HG03025 (cell line): Measurements from ENCODE around the gene SCNN1B.
"Not testable (repeated sequence)": the region's sequence is repeated elsewhere in the genome, so short reads cannot be mapped to it uniquely, and the experiment has no call there.

Experiments used
- ATAC-seq: cut with Tn5 transposase; IDR thresholded peaks from one replicate; pipeline ENCODE4 v1.9.1; 2021; ENCODE audit warnings: mild to moderate bottlenecking, moderate library complexity; ENCODE audit not compliant: unreplicated experiment, low FRiP score

The SCNN1B gene, protein sequence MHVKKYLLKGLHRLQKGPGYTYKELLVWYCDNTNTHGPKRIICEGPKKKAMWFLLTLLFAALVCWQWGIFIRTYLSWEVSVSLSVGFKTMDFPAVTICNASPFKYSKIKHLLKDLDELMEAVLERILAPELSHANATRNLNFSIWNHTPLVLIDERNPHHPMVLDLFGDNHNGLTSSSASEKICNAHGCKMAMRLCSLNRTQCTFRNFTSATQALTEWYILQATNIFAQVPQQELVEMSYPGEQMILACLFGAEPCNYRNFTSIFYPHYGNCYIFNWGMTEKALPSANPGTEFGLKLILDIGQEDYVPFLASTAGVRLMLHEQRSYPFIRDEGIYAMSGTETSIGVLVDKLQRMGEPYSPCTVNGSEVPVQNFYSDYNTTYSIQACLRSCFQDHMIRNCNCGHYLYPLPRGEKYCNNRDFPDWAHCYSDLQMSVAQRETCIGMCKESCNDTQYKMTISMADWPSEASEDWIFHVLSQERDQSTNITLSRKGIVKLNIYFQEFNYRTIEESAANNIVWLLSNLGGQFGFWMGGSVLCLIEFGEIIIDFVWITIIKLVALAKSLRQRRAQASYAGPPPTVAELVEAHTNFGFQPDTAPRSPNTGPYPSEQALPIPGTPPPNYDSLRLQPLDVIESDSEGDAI

DNA sequence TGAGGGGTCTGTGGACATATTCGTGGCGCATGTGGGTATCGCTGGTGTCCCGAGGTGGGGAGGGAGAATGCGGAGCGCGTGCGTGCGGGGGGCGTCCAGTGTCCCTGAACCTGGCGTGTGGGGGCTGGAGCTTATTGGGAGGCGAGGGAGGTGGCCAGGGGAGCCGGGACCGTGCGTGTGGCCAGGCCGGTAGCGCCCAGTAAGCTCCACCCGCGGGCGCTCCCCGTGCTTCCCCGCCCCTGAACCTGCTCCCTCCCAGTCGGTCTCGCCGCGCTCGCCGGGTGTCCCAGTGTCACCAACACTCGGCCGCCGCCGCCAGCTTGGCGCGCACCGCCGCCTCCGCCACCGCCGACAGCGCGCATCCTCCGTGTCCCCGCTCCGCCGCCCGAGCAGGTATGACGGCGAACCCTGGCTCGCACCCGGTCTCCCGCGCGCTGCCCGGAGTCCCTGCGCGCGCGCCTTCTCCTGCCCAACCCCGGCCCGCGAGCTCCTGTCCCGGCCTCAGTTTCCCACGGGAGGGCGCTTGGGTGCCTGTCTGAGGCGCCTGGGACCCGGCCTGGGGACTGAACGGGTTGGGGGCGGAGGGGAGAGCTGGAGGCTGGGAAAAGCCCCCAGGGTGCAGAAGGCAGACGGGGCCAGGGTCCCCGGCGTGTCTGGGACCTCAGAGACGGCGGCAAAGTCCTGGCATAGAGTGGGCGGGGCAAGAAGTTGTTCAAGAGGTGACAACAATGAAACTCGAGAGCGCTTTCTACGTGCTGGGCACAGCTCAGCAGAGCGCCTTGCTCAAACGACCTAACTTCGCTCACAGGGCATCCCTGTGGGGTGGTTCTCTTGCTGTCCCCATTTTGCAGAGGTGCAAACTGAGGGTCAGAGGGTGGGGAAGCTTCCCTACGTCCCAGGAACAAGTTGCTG is at the start of gene SCNN1B:
TSS of gene SCNN1B (plus strand) at position 258 of the 912 bp plus-strand sequence. CDS start 46,298 bp downstream, outside the sequence.
- ATAC-seq: no peak

- no peak for ATAC-seq
Measured at GRCh38 chr16:23252310-23252709, 49.8 kb upstream of the SCNN1B start.

- ATAC-seq: not testable (repeated sequence)
Measured at GRCh38 chr16:23253650-23254049, 48.5 kb upstream of the SCNN1B start.

DNA sequence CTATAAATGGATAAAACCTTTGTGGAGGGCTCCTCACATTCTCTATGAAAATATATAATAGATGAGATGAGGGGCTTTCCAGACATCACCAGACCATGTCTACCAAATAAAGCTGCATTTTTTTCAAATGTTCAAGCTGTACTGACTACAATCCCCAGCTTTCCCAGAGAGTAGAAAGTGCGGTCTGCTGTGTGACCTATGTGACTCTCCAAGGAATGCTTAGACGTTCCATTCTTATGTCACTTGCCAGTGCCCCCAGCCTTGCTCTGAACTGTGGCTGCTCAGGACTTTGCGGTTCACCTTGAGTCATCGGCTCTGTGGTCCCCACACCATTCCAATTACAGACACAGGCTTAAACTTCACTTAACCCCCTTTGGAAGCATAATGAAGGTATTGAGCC is 47.8 kb upstream of the SCNN1B start:
- no peak for ATAC-seq

DNA sequence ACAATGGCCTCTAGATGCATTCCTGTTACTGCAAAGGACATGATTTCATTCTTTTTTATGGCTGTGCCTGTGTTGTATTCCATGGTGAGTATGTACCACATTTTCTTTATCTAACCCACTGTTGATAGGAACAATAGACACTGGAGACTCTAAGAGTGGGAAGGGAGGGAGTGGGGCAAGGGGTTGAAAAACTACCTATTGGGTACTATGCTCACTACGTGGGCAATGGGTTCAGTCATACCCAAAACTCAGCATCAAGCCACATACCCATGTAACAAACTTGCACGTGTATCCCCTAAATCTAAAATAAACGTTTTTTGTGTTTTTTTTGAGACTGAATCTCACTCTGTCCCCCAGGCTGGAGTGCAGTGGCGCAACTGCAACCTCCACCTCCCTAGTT is 47.1 kb upstream of the SCNN1B start:
- no peak for ATAC-seq

GRCh38 chr16:23256440-23256839 is 45.7 kb upstream of the SCNN1B start:
- ATAC-seq: no peak

DNA sequence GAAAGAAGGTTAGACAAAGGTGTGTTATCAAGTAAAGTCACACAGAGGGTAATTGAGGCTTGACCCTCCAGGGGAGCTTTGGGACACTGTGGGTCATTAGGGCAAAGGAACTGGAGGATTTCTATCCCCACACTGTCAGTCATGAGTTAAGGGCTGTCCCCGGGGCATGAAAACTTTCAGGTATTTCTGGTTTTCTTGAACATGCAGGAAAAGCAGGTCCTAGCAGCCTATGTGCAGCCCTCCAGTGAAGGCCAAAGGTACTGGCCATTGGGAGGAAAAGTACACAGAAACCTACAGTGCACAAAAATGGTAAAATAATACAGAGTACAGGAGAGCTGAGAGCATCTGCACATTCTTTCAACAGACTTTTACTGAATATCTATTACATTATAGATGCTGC is 44.4 kb upstream of the SCNN1B start:
- no peak for ATAC-seq

DNA sequence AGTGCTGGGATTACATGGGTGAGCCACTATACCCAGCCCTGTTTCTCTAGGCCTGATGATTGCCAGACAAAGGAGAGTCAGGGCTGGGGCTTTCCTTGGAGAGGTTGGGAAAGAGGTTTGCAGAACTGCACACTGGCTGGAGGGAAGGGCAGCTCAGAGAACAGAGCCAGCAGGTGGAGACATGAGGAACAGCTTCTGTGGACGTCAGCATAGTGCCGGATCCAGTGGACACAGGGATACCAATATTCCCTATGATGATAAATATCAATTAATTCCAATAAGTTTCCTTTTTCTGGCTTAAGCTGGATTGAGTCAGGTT is 43.2 kb upstream of the SCNN1B start:
- ATAC-seq: no peak

- no peak for ATAC-seq
Measured at GRCh38 chr16:23267647-23268046, 34.5 kb upstream of the SCNN1B start.

GRCh38 chr16:23268561-23268960 is 33.5 kb upstream of the SCNN1B start:
- ATAC-seq: no peak

DNA sequence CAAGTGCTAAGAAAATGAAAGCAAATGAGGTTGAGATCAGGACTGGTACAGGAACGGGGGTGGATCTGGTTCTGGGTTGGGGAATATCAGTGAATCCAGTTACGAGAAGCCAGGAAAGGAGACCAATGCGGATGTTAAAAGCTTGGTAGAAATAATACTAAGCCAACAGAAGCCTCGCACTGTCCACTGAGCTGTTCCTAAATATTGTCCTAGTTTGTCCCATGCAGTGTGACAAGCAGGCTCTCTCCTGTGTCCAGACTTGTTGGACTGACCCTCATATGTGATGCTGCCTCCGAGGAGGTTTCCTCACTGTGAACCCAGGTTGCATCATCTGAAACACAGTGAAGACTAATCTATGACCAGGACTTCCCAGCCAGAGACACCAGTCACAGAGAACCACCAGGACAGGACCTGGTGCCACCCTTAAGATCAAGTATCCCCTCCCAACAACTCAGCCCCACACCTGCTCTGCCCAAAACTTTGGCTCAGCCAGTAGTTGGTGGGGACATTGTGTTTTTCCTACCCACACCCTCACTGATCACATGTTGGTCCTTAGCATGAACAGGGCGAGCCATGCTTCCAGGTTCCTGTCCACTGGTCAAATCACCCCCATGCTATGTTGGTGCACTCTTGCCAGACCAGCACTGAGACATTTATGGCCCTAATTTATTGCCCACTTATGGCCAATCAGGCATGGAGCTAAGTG is 32.7 kb upstream of the SCNN1B start:
- no peak for ATAC-seq

GRCh38 chr16:23270654-23271053 is 31.4 kb upstream of the SCNN1B start:
- no peak for ATAC-seq

DNA sequence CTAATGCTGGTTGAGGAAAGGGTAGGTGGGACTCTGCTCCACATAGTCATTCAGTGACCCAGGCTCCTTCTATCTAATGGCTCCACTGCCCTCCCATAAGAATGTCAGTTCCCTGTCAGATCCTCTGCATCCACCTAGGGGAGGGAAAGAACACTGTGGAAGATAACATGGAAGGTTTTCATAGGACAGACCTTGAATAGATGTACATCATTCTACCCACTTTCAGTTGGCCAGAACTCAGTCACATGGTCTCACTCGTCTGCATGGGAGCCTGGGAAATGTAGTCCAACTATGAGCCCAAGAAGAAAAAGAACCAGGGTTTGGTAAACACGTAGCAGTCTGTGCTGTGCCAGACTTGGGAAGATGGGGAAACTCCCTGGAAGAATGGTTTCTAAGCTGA is 27.1 kb upstream of the SCNN1B start:
- ATAC-seq: no peak

- ATAC-seq: no peak
Measured at GRCh38 chr16:23276821-23277220, 25.3 kb upstream of the SCNN1B start.

DNA sequence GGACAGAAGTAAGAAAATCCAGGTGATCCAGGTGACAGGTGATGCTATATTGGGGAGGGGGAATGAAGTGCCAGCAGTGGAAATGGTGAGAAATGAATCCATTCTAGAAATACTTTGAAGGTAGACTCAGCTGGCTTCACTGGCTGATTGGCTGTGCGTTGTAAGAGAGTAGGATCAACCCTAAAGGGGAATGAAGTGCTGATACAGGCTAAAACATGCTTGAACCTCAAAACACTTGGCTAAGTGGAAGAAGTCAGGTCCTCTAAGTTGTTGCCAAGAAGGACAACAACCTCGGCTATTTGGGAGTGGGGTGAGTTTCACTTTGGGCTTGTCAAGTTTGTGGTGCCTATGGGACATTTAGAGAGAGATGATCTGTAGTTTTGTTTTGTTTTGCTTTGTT is 24.1 kb upstream of the SCNN1B start:
- no peak for ATAC-seq

DNA sequence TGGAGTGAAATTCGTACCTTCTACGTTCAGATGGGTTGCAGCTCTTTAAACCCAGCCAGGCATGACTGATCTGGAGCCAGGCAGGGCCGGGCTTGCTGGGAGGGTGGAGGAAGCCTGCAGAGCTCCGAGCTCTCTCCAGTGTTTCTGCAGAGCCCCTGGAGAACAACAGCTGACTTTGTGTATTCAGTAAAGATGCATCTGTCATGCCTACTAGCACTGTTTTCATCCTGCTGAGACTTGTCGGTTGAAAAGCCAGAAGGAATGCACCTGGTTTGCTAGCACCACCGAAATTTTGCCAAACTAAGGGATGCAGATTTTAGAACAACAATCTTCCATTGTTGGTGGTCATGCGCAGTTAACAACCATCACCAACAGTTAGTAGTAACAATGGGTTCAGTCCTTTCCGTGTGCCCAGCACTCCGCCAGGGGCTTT is 22.4 kb upstream of the SCNN1B start:
- ATAC-seq: no peak

GRCh38 chr16:23280483-23280967 is 21.6 kb upstream of the SCNN1B start:
- no peak for ATAC-seq

- no peak for ATAC-seq
Measured at GRCh38 chr16:23282568-23282967, 19.5 kb upstream of the SCNN1B start.

- no peak for ATAC-seq
Measured at GRCh38 chr16:23283571-23283970, 18.5 kb upstream of the SCNN1B start.

GRCh38 chr16:23284584-23284983 is 17.5 kb upstream of the SCNN1B start:
- no peak for ATAC-seq
